NB4 (cell line): ENCODE measurements around the gene PTGES2.

Source experiments
- MYC ChIP-seq: IDR thresholded peaks from 2 replicates; pipeline ENCODE4 v1.6.1; 2011; ENCODE audit warnings: low read depth, low read length
- POLR2A ChIP-seq: IDR thresholded peaks from 2 replicates; pipeline ENCODE4 v1.6.1; 2011; ENCODE audit warnings: mild to moderate bottlenecking; ENCODE audit not compliant: insufficient read length; ENCODE audit errors: extremely low read depth
- TF ChIP-seq, protein P1 (sequence below): IDR thresholded peaks from one replicate; pipeline ENCODE4 v1.5.1; 2012; ENCODE audit warnings: low read depth, low read length
- TF ChIP-seq, protein P2 (sequence below): IDR thresholded peaks from 2 replicates; pipeline ENCODE4 v1.6.1; 2011; ENCODE audit warnings: low read depth, low read length

DNA sequence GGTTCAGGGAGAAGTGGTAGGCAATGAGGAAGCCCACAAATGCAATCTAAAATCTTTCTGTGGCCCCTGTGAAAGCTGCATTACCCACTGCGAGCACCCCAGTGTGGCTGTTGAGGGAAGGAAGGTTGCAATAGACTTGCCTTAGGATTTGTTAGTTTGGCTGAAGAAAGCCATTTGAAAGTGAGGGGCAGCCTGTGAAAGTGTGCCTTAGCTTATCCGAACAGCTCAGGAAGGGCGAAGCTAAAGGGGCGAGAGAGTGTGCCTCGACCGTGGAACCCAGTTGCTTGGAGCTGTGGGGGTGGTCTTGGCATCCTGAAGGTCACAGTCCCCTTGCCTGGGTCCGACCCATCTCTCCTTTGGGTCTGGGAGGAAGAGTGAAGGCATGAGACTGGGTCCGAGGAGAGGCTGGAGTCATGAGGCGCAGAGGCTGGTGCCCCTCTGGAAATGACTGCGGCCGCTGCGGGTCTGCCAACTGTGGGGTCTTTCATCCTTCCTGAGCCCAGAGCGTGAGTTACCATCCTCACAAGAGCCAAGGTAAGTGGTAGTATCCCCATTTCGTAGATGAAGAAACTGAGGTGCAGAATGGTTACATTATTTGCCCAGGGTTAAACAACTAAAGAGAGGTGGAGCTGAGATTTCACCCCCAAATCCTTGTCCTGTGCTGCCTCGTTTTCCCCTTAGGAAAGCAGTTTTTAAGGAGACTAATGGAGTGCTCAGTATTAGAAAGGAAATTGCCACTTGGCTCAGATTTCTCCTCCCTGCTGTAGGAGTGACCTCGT is 35.1 kb downstream of the PTGES2 start:
- TF ChIP-seq, protein P1, sequence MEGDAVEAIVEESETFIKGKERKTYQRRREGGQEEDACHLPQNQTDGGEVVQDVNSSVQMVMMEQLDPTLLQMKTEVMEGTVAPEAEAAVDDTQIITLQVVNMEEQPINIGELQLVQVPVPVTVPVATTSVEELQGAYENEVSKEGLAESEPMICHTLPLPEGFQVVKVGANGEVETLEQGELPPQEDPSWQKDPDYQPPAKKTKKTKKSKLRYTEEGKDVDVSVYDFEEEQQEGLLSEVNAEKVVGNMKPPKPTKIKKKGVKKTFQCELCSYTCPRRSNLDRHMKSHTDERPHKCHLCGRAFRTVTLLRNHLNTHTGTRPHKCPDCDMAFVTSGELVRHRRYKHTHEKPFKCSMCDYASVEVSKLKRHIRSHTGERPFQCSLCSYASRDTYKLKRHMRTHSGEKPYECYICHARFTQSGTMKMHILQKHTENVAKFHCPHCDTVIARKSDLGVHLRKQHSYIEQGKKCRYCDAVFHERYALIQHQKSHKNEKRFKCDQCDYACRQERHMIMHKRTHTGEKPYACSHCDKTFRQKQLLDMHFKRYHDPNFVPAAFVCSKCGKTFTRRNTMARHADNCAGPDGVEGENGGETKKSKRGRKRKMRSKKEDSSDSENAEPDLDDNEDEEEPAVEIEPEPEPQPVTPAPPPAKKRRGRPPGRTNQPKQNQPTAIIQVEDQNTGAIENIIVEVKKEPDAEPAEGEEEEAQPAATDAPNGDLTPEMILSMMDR: no peak
- TF ChIP-seq POLR2A (no peak), MYC (no peak)
- TF ChIP-seq, protein P2, sequence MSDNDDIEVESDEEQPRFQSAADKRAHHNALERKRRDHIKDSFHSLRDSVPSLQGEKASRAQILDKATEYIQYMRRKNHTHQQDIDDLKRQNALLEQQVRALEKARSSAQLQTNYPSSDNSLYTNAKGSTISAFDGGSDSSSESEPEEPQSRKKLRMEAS: no peak
